ENCODE results near the gene ZNF764.

The ZNF764 gene

DNA sequence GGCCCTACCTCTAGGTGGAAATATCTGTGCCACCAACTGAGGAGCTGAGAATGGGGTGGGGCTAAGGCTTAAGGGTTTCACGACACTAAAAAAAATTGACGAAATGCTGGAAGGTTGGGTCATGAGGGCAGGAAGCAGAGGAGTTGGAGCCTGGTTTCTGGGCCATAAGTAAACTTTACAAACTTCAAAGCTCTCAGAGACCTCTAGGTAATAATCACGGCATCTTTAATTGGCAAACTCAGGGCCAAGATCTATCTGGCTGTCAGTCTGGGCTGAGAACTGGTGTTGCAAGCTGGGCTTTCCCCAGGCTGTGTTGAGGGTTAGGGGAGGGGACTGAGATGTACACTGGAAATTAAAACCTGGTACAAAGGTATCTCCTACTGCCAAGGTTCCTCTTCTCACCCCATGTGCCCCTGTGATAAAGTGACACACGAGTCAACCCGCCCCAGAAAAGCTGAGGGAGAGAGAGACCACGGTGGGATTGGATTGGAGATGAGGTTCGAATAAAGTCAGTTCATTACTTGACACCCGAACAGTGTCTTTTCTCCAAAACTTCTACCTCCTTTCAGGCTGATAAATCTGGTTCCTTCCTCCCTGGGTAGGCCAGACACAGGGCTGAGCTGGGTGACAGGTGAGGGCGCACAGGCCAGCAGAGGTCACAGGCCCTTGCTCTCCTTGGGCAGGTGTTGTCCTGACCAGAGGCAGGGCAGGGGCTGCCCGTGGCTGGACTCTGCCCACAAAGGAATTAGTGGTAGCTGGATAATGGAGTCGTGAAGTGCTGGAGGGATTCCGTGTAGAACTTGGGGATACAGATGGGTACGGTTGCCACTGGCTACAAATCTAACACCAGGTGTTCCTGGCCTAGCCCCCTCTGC, 27.8 kb downstream of the ZNF764 start:
- no peaks in the 10 kb centered on the region for H3K9me3 ChIP-seq (ENCODE audit: control insufficient read depth in 5 of 5, low read length in 5 of 5)
- H3K4me3 ChIP-seq (ENCODE audit: low read depth in 1 of 5, low read length in 5 of 5), result no peak overlapping the region
- no peak overlapping the region for H3K9ac ChIP-seq (ENCODE audit: low read length in 5 of 5)
- no peaks in the 10 kb centered on the region for H3K27me3 ChIP-seq (ENCODE audit: control insufficient read depth in 5 of 5, insufficient read depth in 4 of 5, low read length in 5 of 5)
- H3K36me3 ChIP-seq (ENCODE audit: control insufficient read depth in 5 of 5, insufficient read depth in 5 of 5, low read length in 5 of 5), result peaks cover 0 to 24% (median 17%) of the 10 kb centered on the region in 5 donors
- peak overlapping the region; percentile 24 for H3K27ac ChIP-seq (ENCODE audit: low read depth, low read length)
- peaks cover 7 to 51% (median 40%) of the 10 kb centered on the region in 5 donors for H3K4me1 ChIP-seq (ENCODE audit: control insufficient read depth in 5 of 5, insufficient read depth in 5 of 5, low read length in 5 of 5)

DNA sequence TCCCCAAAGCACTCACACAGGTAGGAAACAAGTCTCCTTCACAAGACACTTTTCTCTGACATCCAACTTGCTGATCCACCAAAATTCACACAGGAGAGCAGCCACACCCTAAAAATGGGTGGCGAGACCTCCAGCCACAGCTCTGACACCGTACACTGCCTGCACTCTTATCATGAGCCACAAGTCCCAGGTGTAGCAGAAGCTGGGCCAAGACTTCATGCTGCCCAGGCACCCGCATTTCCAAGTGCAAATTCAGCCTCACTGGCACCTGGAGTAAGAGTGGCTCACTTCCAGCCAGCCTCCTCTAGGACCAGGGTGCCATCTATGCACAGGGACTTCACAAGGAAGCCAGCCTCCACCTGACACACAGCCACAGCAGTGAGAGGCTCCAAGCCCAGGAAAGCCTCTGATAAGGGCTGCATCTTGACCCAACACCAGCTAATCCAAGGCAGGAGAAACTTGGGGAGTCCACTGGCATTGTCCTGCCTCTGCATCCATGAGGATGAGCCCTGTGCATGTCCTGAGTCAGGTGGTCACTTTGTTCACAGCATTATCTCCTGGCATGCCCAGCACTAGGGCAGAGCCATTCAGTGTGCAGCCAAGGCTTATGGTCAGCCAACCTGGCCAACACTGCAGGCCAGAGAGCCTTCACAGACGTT, 29.2 kb downstream of the ZNF764 start:
- no peak overlapping the region for H3K27ac ChIP-seq (ENCODE audit: low read depth, low read length)
- H3K9ac ChIP-seq (ENCODE audit: low read length in 5 of 5), result peak overlapping the region in 1 of 5 donors; percentile 43
- H3K4me1 ChIP-seq (ENCODE audit: control insufficient read depth in 5 of 5, insufficient read depth in 5 of 5, low read length in 5 of 5), result peaks cover 7 to 50% (median 41%) of the 10 kb centered on the region in 5 donors

DNA sequence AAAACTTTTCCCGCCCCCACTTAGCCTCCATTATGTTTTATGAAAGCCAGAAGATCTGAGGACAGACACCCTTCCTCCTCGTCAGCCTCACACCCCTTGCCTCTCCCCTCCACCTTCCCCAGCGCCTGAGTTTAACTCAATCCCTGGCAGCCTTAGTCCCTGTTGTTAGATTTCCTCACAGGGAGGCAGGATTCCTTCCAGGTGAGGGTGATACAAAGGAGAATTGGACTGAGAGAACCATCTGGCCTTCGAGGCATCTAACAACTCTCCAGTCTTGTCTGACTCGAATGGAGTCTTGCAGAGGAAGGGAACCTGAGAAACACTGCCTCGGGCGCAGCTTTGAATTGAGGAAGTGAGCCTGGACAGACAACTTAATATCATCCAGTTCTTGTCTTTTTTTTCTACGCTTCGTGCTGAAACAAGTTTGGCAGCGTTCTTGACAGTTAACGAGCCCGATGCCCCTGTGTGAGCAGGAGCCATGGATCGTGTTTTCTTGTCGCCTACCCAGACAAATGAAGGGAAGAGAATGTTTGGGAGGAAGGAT, 30.5 kb downstream of the ZNF764 start:
- H3K9ac ChIP-seq (ENCODE audit: low read length in 5 of 5), result peak overlapping the region in 3 of 5 donors; percentile 49 to 77 (median 52)
- H3K4me1 ChIP-seq (ENCODE audit: control insufficient read depth in 5 of 5, insufficient read depth in 5 of 5, low read length in 5 of 5), result peaks cover 7 to 40% (median 31%) of the 10 kb centered on the region in 5 donors
- no peaks in the 10 kb centered on the region for H3K9me3 ChIP-seq (ENCODE audit: control insufficient read depth in 5 of 5, low read length in 5 of 5)
- peak overlapping the region; percentile 5 to 89 (median 73) for H3K4me3 ChIP-seq (ENCODE audit: low read depth in 1 of 5, low read length in 5 of 5)
- peak overlapping the region; percentile 94 for H3K27ac ChIP-seq (ENCODE audit: low read depth, low read length)
- peaks cover 0 to 28% (median 21%) of the 10 kb centered on the region in 5 donors for H3K36me3 ChIP-seq (ENCODE audit: control insufficient read depth in 5 of 5, insufficient read depth in 5 of 5, low read length in 5 of 5)
- no peaks in the 10 kb centered on the region for H3K27me3 ChIP-seq (ENCODE audit: control insufficient read depth in 5 of 5, insufficient read depth in 4 of 5, low read length in 5 of 5)

More for the DNA sequence above, 29.2 kb downstream of the ZNF764 start:
- H3K27me3 ChIP-seq (ENCODE audit: control insufficient read depth in 5 of 5, insufficient read depth in 4 of 5, low read length in 5 of 5), result no peaks in the 10 kb centered on the region
- no peaks in the 10 kb centered on the region for H3K9me3 ChIP-seq (ENCODE audit: control insufficient read depth in 5 of 5, low read length in 5 of 5)
- H3K4me3 ChIP-seq (ENCODE audit: low read depth in 1 of 5, low read length in 5 of 5), result no peak overlapping the region
- H3K36me3 ChIP-seq (ENCODE audit: control insufficient read depth in 5 of 5, insufficient read depth in 5 of 5, low read length in 5 of 5), result peaks cover 0 to 32% (median 24%) of the 10 kb centered on the region in 5 donors

GRCh38 chr16:30526823-30527634, 31.1 kb downstream of the ZNF764 start:
- H3K9me3 ChIP-seq (ENCODE audit: control insufficient read depth in 5 of 5, low read length in 5 of 5), result no peaks in the 10 kb centered on the region
- no peaks in the 10 kb centered on the region for H3K27me3 ChIP-seq (ENCODE audit: control insufficient read depth in 5 of 5, insufficient read depth in 4 of 5, low read length in 5 of 5)
- H3K36me3 ChIP-seq (ENCODE audit: control insufficient read depth in 5 of 5, insufficient read depth in 5 of 5, low read length in 5 of 5), result peaks cover 0 to 22% (median 16%) of the 10 kb centered on the region in 5 donors
- H3K4me1 ChIP-seq (ENCODE audit: control insufficient read depth in 5 of 5, insufficient read depth in 5 of 5, low read length in 5 of 5), result peaks cover 7 to 40% (median 31%) of the 10 kb centered on the region in 5 donors
- H3K4me3 ChIP-seq (ENCODE audit: low read depth in 1 of 5, low read length in 5 of 5), result peak overlapping the region; percentile 73 to 89 (median 75)
- H3K9ac ChIP-seq (ENCODE audit: low read length in 5 of 5), result peak overlapping the region in 4 of 5 donors; percentile 69 to 92 (median 88)
- peak overlapping the region; percentile 94 for H3K27ac ChIP-seq (ENCODE audit: low read depth, low read length)

GRCh38 chr16:30526137-30526822, 31.9 kb downstream of the ZNF764 start, which contains the start of gene ZNF768:
Gene ZNF768, minus strand, starts transcription at chr16:30526566. Its CDS starts 153 bp downstream, at chr16:30526413.
- Histone ChIP-seq H3K4me3 (ENCODE audit: low read depth in 1 of 5, low read length in 5 of 5) (peak within 1 kb of the TSS; percentile 73 to 89 (median 75)), H3K4me1 (ENCODE audit: control insufficient read depth in 5 of 5, insufficient read depth in 5 of 5, low read length in 5 of 5) (peaks cover 7 to 40% (median 31%) of the 10 kb centered on the region in 5 donors), H3K36me3 (ENCODE audit: control insufficient read depth in 5 of 5, insufficient read depth in 5 of 5, low read length in 5 of 5) (peaks cover 0 to 16% (median 13%) of the 10 kb centered on the region in 5 donors), H3K9me3 (ENCODE audit: control insufficient read depth in 5 of 5, low read length in 5 of 5) (no peaks in the 10 kb centered on the region), H3K9ac (ENCODE audit: low read length in 5 of 5) (peak within 1 kb of the TSS; percentile 44 to 92 (median 87)), H3K27ac (ENCODE audit: low read depth, low read length) (peak within 1 kb of the TSS; percentile 94), H3K27me3 (ENCODE audit: control insufficient read depth in 5 of 5, insufficient read depth in 4 of 5, low read length in 5 of 5) (no peaks in the 10 kb centered on the region)

DNA sequence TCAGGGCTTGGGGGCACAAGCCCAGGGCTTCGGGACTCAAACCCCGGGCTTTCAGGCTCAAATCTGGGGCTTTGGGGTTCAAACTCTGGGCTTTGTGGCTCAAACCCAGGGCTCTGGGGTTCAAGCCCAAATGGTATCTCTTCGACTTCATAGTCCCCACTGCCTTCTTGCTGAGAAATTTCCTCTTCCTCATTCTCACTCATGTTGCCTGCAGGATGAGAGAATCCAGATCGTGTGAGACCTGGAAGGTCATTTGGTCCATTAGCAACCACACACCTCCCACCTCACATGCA, 32.4 kb downstream of the ZNF764 start:
- Histone ChIP-seq H3K27ac (ENCODE audit: low read depth, low read length) (peak overlapping the region; percentile 69), H3K9me3 (ENCODE audit: control insufficient read depth in 5 of 5, low read length in 5 of 5) (no peaks in the 10 kb centered on the region), H3K36me3 (ENCODE audit: control insufficient read depth in 5 of 5, insufficient read depth in 5 of 5, low read length in 5 of 5) (peaks cover 0 to 11% (median 9%) of the 10 kb centered on the region in 5 donors), H3K4me3 (ENCODE audit: low read depth in 1 of 5, low read length in 5 of 5) (peak overlapping the region; percentile 50 to 89 (median 66)), H3K27me3 (ENCODE audit: control insufficient read depth in 5 of 5, insufficient read depth in 4 of 5, low read length in 5 of 5) (no peaks in the 10 kb centered on the region), H3K9ac (ENCODE audit: low read length in 5 of 5) (peak overlapping the region; percentile 44 to 75 (median 71)), H3K4me1 (ENCODE audit: control insufficient read depth in 5 of 5, insufficient read depth in 5 of 5, low read length in 5 of 5) (peaks cover 7 to 40% (median 31%) of the 10 kb centered on the region in 5 donors)

DNA sequence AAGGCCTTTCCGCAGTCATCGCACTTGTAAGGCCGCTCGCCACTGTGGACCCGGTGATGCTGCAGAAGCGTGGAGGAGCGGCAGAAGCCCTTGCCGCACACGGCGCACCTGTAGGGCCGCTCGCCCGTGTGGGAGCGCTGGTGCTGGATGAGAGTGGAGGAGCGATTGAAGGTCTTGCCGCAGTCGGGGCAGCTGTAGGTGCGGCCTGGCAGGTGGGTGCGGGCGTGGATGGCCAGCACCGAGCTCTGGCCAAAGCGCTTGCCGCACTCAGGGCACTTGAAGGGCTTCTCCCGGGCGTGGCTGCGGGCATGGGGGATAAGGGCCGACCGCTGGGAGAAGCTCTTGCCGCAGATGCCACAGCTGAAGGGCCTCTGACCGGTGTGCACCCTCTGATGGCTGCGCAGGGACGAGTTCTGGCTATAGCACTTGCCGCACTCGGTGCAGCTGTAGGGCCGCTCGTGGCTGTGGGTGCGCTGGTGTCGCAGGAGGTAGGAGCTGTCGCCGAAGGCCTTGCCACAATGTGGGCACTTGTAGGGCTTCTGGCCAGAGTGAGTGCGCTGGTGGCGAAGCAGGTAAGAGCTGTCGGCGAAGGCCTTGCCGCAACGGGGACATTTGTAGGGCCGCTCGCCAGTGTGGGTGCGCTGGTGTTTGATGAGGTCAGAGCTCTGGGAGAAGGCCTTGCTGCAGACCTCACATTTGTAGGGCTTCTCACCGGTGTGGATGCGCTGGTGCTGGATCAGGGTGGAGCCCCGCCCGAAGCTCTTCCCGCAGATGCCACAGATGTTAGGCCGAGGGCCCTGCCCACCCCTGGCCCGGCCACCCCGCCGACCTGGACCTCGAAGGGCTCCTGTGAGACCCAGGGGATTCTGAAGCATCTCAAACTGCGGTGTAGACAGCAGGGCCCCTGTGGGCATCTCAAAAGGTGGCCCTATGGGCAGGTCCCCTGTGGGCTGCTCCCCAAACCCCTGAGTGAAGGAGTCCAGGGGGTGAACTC, 33.3 kb downstream of the ZNF764 start:
- Histone ChIP-seq H3K27me3 (ENCODE audit: control insufficient read depth in 5 of 5, insufficient read depth in 4 of 5, low read length in 5 of 5) (no peaks in the 10 kb centered on the region), H3K9me3 (ENCODE audit: control insufficient read depth in 5 of 5, low read length in 5 of 5) (no peaks in the 10 kb centered on the region), H3K27ac (ENCODE audit: low read depth, low read length) (no peak overlapping the region), H3K4me3 (ENCODE audit: low read depth in 1 of 5, low read length in 5 of 5) (peak overlapping the region in 1 of 5 donors; percentile 30), H3K4me1 (ENCODE audit: control insufficient read depth in 5 of 5, insufficient read depth in 5 of 5, low read length in 5 of 5) (peaks cover 7 to 40% (median 31%) of the 10 kb centered on the region in 5 donors), H3K9ac (ENCODE audit: low read length in 5 of 5) (no peak overlapping the region), H3K36me3 (ENCODE audit: control insufficient read depth in 5 of 5, insufficient read depth in 5 of 5, low read length in 5 of 5) (peaks cover 0 to 8% (median 6%) of the 10 kb centered on the region in 5 donors)

DNA sequence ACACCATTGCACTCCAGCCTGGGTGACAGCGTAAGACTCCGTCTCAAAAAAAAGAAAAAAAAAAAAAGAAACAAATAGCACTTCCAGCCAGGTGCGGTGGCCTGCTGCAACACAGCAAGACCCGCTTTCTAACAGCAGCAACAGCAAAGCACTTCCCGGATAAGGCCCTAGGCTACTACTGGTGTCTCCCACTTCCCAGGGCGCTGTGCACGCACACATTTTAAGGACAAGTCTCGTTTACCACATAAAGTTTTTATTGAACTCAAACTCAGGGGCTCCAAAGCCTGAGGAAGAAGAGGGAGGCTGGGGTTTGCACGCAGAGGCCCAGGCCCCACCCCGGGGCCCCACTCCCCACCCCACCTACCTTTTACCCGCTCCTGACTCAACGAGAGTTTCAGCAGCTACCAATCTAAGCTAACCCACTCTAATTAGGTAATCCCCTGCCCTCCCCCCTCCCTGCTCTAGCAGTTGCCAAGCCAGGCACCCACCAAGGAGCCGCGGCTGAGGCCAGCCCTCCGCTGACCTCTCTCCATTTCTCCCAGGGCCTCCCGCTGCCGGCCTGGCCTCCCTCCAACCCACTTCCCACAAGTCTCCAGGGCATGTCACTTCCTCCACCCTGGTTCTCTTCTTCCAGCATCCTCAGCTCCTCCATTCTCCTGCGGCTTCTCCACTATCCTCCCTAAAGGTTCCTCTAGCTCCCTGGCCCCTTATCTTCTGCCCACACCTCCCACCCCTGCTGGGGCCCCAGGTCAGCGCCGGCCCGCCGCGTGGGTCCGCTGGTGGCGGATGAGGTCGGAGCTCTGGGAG, 34.2 kb downstream of the ZNF764 start:
- H3K4me1 ChIP-seq (ENCODE audit: control insufficient read depth in 5 of 5, insufficient read depth in 5 of 5, low read length in 5 of 5), result peaks cover 5 to 34% (median 26%) of the 10 kb centered on the region in 5 donors
- H3K4me3 ChIP-seq (ENCODE audit: low read depth in 1 of 5, low read length in 5 of 5), result peak overlapping the region in 1 of 5 donors; percentile 30
- H3K9me3 ChIP-seq (ENCODE audit: control insufficient read depth in 5 of 5, low read length in 5 of 5), result no peaks in the 10 kb centered on the region
- no peak overlapping the region for H3K9ac ChIP-seq (ENCODE audit: low read length in 5 of 5)
- peaks cover 0 to 3% (median 0%) of the 10 kb centered on the region in 5 donors for H3K27me3 ChIP-seq (ENCODE audit: control insufficient read depth in 5 of 5, insufficient read depth in 4 of 5, low read length in 5 of 5)
- H3K27ac ChIP-seq (ENCODE audit: low read depth, low read length), result no peak overlapping the region
- H3K36me3 ChIP-seq (ENCODE audit: control insufficient read depth in 5 of 5, insufficient read depth in 5 of 5, low read length in 5 of 5), result peaks cover 0 to 8% (median 6%) of the 10 kb centered on the region in 5 donors

All from subcutaneous abdominal adipose tissue (tissue), 5 donors.